NCI-H1436 (cell line): ENCODE data around the gene GAGE10.
"Not testable (repeated sequence)": the region's sequence is repeated elsewhere in the genome, so short reads cannot be mapped to it uniquely, and the experiment has no call there.

Experiments
- DNase-seq: peaks from one replicate; lab custom pipeline; 2025; lab: John Stamatoyannopoulos, UW

The GAGE10 gene

GRCh38 chrX:49276671-49277534, 26.5 kb upstream of the GAGE10 start:
- DNase-seq = no peak

GRCh38 chrX:49277535-49277830, 26.0 kb upstream of the GAGE10 start:
- DNase-seq = no peak

- no peak for DNase-seq
These were observed 25.4 kb upstream of the GAGE10 start for GRCh38 chrX:49278081-49278480.

- DNase-seq = no peak
These were observed 20.8 kb upstream of the GAGE10 start for GRCh38 chrX:49282647-49283011.

GRCh38 chrX:49284212-49284611, 19.2 kb upstream of the GAGE10 start:
- no peak for DNase-seq

- no peak for DNase-seq
These were observed 17.3 kb upstream of the GAGE10 start for GRCh38 chrX:49286136-49286535.

- no peak for DNase-seq
These were observed 16.9 kb upstream of the GAGE10 start for GRCh38 chrX:49286581-49286980.

GRCh38 chrX:49287665-49288064, 15.8 kb upstream of the GAGE10 start:
- DNase-seq = no peak

- no peak for DNase-seq
These were observed 13.2 kb upstream of the GAGE10 start for GRCh38 chrX:49290215-49290614.

- no peak for DNase-seq
These were observed 11.7 kb upstream of the GAGE10 start for GRCh38 chrX:49291615-49292337.

- DNase-seq = no peak
These were observed 10.8 kb upstream of the GAGE10 start for GRCh38 chrX:49292400-49293362.

GRCh38 chrX:49299293-49299692, 4.2 kb upstream of the GAGE10 start:
- DNase-seq = not testable (repeated sequence)

GRCh38 chrX:49300703-49301102, 2.7 kb upstream of the GAGE10 start:
- no peak for DNase-seq

GRCh38 chrX:49307775-49308174, 4.3 kb downstream of the GAGE10 start:
- DNase-seq = not testable (repeated sequence)

GRCh38 chrX:49308604-49309269, 5.3 kb downstream of the GAGE10 start:
- DNase-seq = no peak

- no peak for DNase-seq
These were observed 6.0 kb downstream of the GAGE10 start for GRCh38 chrX:49309401-49309981.

GRCh38 chrX:49310371-49310770, 6.9 kb downstream of the GAGE10 start:
- DNase-seq = no peak

- no peak for DNase-seq
These were observed 8.7 kb downstream of the GAGE10 start for GRCh38 chrX:49312176-49312575.

- DNase-seq = no peak
These were observed 12.6 kb downstream of the GAGE10 start for GRCh38 chrX:49316085-49316484.

GRCh38 chrX:49321737-49322136, 18.3 kb downstream of the GAGE10 start, which contains the start of gene GAGE12J:
Gene GAGE12J, plus strand, starts transcription at chrX:49322037. Its CDS starts 1,157 bp downstream, at chrX:49323194.
- DNase-seq = not testable (repeated sequence)

- DNase-seq = not testable (repeated sequence)
These were observed 18.8 kb downstream of the GAGE10 start for GRCh38 chrX:49322266-49322665.
